H1 (cell line): ENCODE data around the gene PIGT. TPM values are rescaled to one million over a fixed set of nuclear protein-coding genes. Genes with fewer than 3 reads are reported as not detected.

Experiments used
- BACH1 ChIP-seq: IDR thresholded peaks from 2 replicates; pipeline ENCODE4 v1.6.1; 2012; ENCODE audit warnings: low read length, improper control_type of control experiment
- BCL11A ChIP-seq, 2 experiments: IDR thresholded peaks; one replicate each; pipeline ENCODE4 v1.6.1; 2011; ENCODE audit warnings: low read depth in 2 of 2, low read length in 2 of 2, mild to moderate bottlenecking in 2 of 2
- CREB1 ChIP-seq: IDR thresholded peaks from 2 replicates; pipeline ENCODE4 v1.6.1; 2012; ENCODE audit warnings: inconsistent platforms
- GABPA ChIP-seq: IDR thresholded peaks from 2 replicates; pipeline ENCODE4 v1.6.1; 2011; ENCODE audit warnings: mild to moderate bottlenecking, low read length, moderate library complexity, borderline replicate concordance; ENCODE audit not compliant: insufficient read depth
- GTF2F1 ChIP-seq: IDR thresholded peaks from 2 replicates; pipeline ENCODE4 v1.6.1; 2012; ENCODE audit warnings: low read depth, low read length, improper control_type of control experiment, borderline replicate concordance
- NANOG ChIP-seq: IDR thresholded peaks from 2 replicates; pipeline ENCODE4 v1.6.1; 2011; ENCODE audit warnings: low read length, low read depth, mild to moderate bottlenecking, inconsistent platforms; ENCODE audit not compliant: insufficient read depth, poor library complexity, severe bottlenecking
- RBBP5 ChIP-seq: IDR thresholded peaks from 2 replicates; pipeline ENCODE4 v1.7.1; 2012; ENCODE audit warnings: low read depth, mild to moderate bottlenecking, inconsistent platforms, low read length, moderate library complexity, borderline replicate concordance
- SAP30 ChIP-seq: fragments of 300-600 bp; sonication (generic); IDR thresholded peaks from 2 replicates; pipeline ENCODE4 v1.7.1; 2012; ENCODE audit warnings: low read length, moderate library complexity, mild to moderate bottlenecking, inconsistent platforms; ENCODE audit not compliant: insufficient read depth, insufficient replicate concordance
- TEAD4 ChIP-seq: IDR thresholded peaks from 2 replicates; pipeline ENCODE4 v1.6.1; 2012; ENCODE audit warnings: low read depth, low read length, inconsistent platforms, mixed read lengths
- polyA plus RNA-seq, 7 experiments: library from polyadenylated mRNA; depleted of rRNA in 3 of 7; stranded (reverse) in 5 of 7; unstranded in 2 of 7; fragments of >200 nt in 5 of 7; fragments of 200-250 nt in 2 of 7; gene quantifications; 1 replicate in 5 of 7; 2 replicates in 1 of 7; 4 replicates in 1 of 7; pipeline versions ENCODE4 v1.2.1 to v1.2.3, GENCODE V29; 2011 to 2013; ENCODE audit warnings: missing spikeins in 2 of 7, mixed read lengths in 2 of 7
- total RNA-seq: library from RNA; stranded (reverse); fragmentation: NEBNext Ultra II Directional; extraction: Animal tissue kit (Norgen Biotek cat#: 25700); gene quantifications from 2 replicates; pipeline ENCODE4 v1.2.1, GENCODE V29; 2021
- TF ChIP-seq, protein P1 (sequence below), 3 experiments: IDR thresholded peaks; 1 replicate in 2 of 3; 2 replicates in 1 of 3; pipeline versions ENCODE4 v1.5.1 to v1.6.1; 2011; ENCODE audit warnings: low read length in 3 of 3, mild to moderate bottlenecking in 3 of 3, inconsistent platforms in 2 of 3, low read depth in 1 of 3, moderate library complexity in 1 of 3; ENCODE audit not compliant: insufficient read depth in 1 of 3; ENCODE audit errors: control extremely low read depth in 1 of 3

The PIGT gene
- total and polyA plus RNA-seq, 2 of the 8 experiments (the other 6 are each of a cell fraction or from before 2014, with no cell fraction given): 66.0 to 89.7 TPM

DNA sequence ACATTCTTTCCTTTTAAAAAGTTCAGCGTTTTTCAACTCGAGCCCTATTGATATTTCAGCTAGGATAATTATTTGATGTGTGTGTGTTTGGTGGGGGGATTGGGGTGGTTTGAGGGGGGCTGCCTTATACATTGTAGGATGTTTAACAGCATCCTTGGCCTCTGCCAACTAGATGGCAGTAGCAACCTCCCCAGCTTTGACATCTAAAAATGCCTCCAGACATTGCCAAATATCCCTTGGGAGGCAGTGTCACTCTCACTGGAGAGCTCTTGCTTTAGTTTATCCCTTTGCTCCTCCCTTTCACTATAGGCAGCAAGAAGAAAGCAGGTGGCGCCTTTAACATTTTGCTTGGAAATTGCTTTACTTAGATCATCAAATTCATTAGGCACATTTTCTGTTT is 23.2 kb upstream of the PIGT start (continued):
- TF ChIP-seq, protein P1, sequence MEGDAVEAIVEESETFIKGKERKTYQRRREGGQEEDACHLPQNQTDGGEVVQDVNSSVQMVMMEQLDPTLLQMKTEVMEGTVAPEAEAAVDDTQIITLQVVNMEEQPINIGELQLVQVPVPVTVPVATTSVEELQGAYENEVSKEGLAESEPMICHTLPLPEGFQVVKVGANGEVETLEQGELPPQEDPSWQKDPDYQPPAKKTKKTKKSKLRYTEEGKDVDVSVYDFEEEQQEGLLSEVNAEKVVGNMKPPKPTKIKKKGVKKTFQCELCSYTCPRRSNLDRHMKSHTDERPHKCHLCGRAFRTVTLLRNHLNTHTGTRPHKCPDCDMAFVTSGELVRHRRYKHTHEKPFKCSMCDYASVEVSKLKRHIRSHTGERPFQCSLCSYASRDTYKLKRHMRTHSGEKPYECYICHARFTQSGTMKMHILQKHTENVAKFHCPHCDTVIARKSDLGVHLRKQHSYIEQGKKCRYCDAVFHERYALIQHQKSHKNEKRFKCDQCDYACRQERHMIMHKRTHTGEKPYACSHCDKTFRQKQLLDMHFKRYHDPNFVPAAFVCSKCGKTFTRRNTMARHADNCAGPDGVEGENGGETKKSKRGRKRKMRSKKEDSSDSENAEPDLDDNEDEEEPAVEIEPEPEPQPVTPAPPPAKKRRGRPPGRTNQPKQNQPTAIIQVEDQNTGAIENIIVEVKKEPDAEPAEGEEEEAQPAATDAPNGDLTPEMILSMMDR (IDR thresholded peaks at IDR 0.05; ENCODE audit: control extremely low read depth in 1 of 3, insufficient read depth in 1 of 3, low read depth in 1 of 3, low read length in 3 of 3): peak in 2 of 3 experiments; percentile 25 to 28; a peak in 2 of 4 replicates
- TF ChIP-seq BCL11A (IDR thresholded peaks at IDR 0.05; ENCODE audit: low read depth in 2 of 2, low read length in 2 of 2) (no peak), CREB1 (no peak), TEAD4 (no peak), GABPA (no peak), BACH1 (no peak), NANOG (no peak), SAP30 (no peak), GTF2F1 (no peak), RBBP5 (no peak)
